ENCODE measurements around the gene NTRK3.

NTRK3 gene

GRCh38 chr15:87981969-87982368, 274.6 kb downstream of the NTRK3 start:
- no peak for DNase-seq (ENCODE audit: low read depth)

GRCh38 chr15:87977907-87978306, 278.6 kb downstream of the NTRK3 start:
- no peak for DNase-seq (ENCODE audit: low read depth)

GRCh38 chr15:87976552-87976951, 280.0 kb downstream of the NTRK3 start:
- DNase-seq (ENCODE audit: low read depth), result no peak

- DNase-seq (ENCODE audit: low read depth), result no peak
Measured at GRCh38 chr15:87973501-87974215, 282.9 kb downstream of the NTRK3 start.

- DNase-seq (ENCODE audit: low read depth), result no peak
Measured at GRCh38 chr15:87971076-87971475, 285.5 kb downstream of the NTRK3 start.

- DNase-seq (ENCODE audit: low read depth), result no peak
Measured at GRCh38 chr15:87967951-87968350, 288.6 kb downstream of the NTRK3 start.

GRCh38 chr15:87965304-87965703, 291.2 kb downstream of the NTRK3 start:
- no peak for DNase-seq (ENCODE audit: low read depth)

GRCh38 chr15:87962428-87962827, 294.1 kb downstream of the NTRK3 start:
- no peak for DNase-seq (ENCODE audit: low read depth)

- no peak for DNase-seq (ENCODE audit: low read depth)
Measured at GRCh38 chr15:87961851-87962420, 294.6 kb downstream of the NTRK3 start.

GRCh38 chr15:87959662-87960061, 296.9 kb downstream of the NTRK3 start:
- DNase-seq (ENCODE audit: low read depth), result no peak

GRCh38 chr15:87959080-87959479, 297.5 kb downstream of the NTRK3 start:
- DNase-seq (ENCODE audit: low read depth), result no peak

- no peak for DNase-seq (ENCODE audit: low read depth)
Measured at GRCh38 chr15:87955284-87955909, 301.1 kb downstream of the NTRK3 start.

GRCh38 chr15:87954793-87955192, 301.7 kb downstream of the NTRK3 start:
- DNase-seq (ENCODE audit: low read depth), result no peak

GRCh38 chr15:87952736-87953287, 303.7 kb downstream of the NTRK3 start:
- no peak for DNase-seq (ENCODE audit: low read depth)

GRCh38 chr15:87949575-87950223, 306.8 kb downstream of the NTRK3 start:
- no peak for DNase-seq (ENCODE audit: low read depth)

GRCh38 chr15:87949151-87949574, 307.4 kb downstream of the NTRK3 start:
- DNase-seq (ENCODE audit: low read depth), result no peak

GRCh38 chr15:87947560-87947959, 309.0 kb downstream of the NTRK3 start:
- no peak for DNase-seq (ENCODE audit: low read depth)

GRCh38 chr15:87945246-87945645, 311.3 kb downstream of the NTRK3 start:
- DNase-seq (ENCODE audit: low read depth), result no peak

GRCh38 chr15:87944691-87945090, 311.8 kb downstream of the NTRK3 start:
- DNase-seq (ENCODE audit: low read depth), result no peak

GRCh38 chr15:87944050-87944449, 312.5 kb downstream of the NTRK3 start:
- no peak for DNase-seq (ENCODE audit: low read depth)

GRCh38 chr15:87943626-87944025, 312.9 kb downstream of the NTRK3 start:
- DNase-seq (ENCODE audit: low read depth), result no peak

GRCh38 chr15:87942316-87942715, 314.2 kb downstream of the NTRK3 start:
- no peak for DNase-seq (ENCODE audit: low read depth)

GRCh38 chr15:87941606-87942005, 314.9 kb downstream of the NTRK3 start:
- no peak for DNase-seq (ENCODE audit: low read depth)
